GM23248 (cell line): ENCODE measurements around the gene CNGB1.

Experiments
- EZH2 ChIP-seq: fragments of 200-600 bp; sonication (generic); IDR thresholded peaks from 2 replicates; pipeline ENCODE4 v1.6.1; 2018; ENCODE audit warnings: antibody characterized with exemption, mild to moderate bottlenecking; ENCODE audit not compliant: insufficient read depth, poor library complexity, severe bottlenecking
- EZH2phosphoT487 ChIP-seq: fragments of 200-600 bp; sonication (generic); IDR thresholded peaks from 2 replicates; pipeline ENCODE4 v1.6.1; 2018; ENCODE audit warnings: antibody characterized with exemption, moderate library complexity, mild to moderate bottlenecking, low read depth; ENCODE audit not compliant: insufficient read depth

DNA sequence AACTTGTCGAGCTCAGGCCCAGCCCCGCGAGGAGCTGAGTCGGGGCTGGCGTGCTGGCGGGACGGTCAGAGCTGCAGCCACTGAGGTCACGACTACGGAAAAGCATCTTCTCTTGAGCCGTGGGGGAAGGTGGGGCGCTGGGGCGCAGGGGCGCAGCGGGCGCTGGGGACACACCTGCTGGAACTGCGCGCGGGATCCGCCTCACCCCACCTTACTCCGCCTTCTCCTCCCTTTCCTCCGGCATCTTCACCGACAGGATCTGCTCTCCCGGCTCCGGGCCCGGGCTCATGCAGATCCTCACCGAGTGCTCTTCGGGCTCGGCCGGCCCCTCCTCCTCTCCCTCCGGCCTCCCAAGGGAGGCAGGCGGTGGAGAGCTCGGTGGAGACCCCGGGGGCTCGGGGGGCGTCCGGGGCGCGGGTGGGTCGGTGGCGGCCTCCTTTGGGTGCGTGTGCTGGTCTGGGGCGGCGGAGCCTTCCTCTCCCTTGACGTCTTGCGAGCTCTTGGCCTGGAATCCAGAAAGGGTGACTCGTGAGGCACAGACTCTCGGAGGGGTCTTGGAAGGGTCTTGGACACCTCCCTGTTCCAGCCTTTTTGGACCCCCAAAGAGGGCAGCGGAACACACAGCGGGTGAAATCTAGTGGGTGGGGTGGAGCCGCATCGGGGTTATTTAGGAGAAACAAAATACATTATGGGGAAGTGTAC lies 86.8 kb downstream of the CNGB1 start:
- no peak for TF ChIP-seq EZH2
- TF ChIP-seq EZH2phosphoT487 = no peak
